ENCODE data around the gene OR2D2.
"Not testable (repeated sequence)": the region's sequence is repeated elsewhere in the genome, so short reads cannot be mapped to it uniquely, and the experiment has no call there.

The OR2D2 gene

GRCh38 chr11:6892400-6892799, at the start of gene OR2D2:
OR2D2 (minus strand) TSS chr11:6892500; CDS start chr11:6892500, 0 bp downstream.
- no peak for DNase-seq

- no peak for DNase-seq
These were observed 49.7 kb upstream of the OR2D2 start for GRCh38 chr11:6941970-6942369.

GRCh38 chr11:6932145-6932544, 39.8 kb upstream of the OR2D2 start:
- DNase-seq = no peak

GRCh38 chr11:6931146-6931713, 38.9 kb upstream of the OR2D2 start:
- no peak for DNase-seq

GRCh38 chr11:6928916-6929315, 36.6 kb upstream of the OR2D2 start:
- DNase-seq = no peak

GRCh38 chr11:6927030-6927617, 34.8 kb upstream of the OR2D2 start:
- no peak for DNase-seq

- peak; percentile 68 for DNase-seq
These were observed 34.1 kb upstream of the OR2D2 start, which contains the start of gene ZNF215 for GRCh38 chr11:6926208-6927029. ZNF215 (plus strand) TSS chr11:6926426; CDS start chr11:6932273, 5,847 bp downstream.

- DNase-seq = no peak
These were observed 33.4 kb upstream of the OR2D2 start for GRCh38 chr11:6925636-6926207.

- DNase-seq = no peak
These were observed 32.8 kb upstream of the OR2D2 start for GRCh38 chr11:6925007-6925577.

- DNase-seq = no peak
These were observed 28.4 kb upstream of the OR2D2 start, which contains the start of gene OR2D3 for GRCh38 chr11:6920702-6921101. OR2D3 (plus strand) TSS chr11:6921002; CDS start chr11:6921002, 0 bp downstream.

- no peak for DNase-seq
These were observed 27.4 kb upstream of the OR2D2 start for GRCh38 chr11:6919698-6920097.

- no peak for DNase-seq
These were observed 19.6 kb upstream of the OR2D2 start for GRCh38 chr11:6911948-6912347.

- no peak for DNase-seq
These were observed 19.1 kb upstream of the OR2D2 start for GRCh38 chr11:6911378-6911777.

- DNase-seq = not testable (repeated sequence)
These were observed 12.5 kb upstream of the OR2D2 start for GRCh38 chr11:6904804-6905203.

GRCh38 chr11:6900327-6900999, 8.2 kb upstream of the OR2D2 start:
- no peak for DNase-seq

GRCh38 chr11:6898911-6899310, 6.6 kb upstream of the OR2D2 start:
- no peak for DNase-seq

GRCh38 chr11:6895010-6895409, 2.7 kb upstream of the OR2D2 start:
- DNase-seq = no peak

GRCh38 chr11:6894097-6894496, 1.8 kb upstream of the OR2D2 start:
- no peak for DNase-seq

- DNase-seq = no peak
These were observed 2.5 kb downstream of the OR2D2 start for GRCh38 chr11:6889835-6890234.

GRCh38 chr11:6888830-6889229, 3.5 kb downstream of the OR2D2 start:
- no peak for DNase-seq

GRCh38 chr11:6887711-6888110, 4.6 kb downstream of the OR2D2 start:
- not testable (repeated sequence) for DNase-seq

GRCh38 chr11:6882751-6883150, 9.5 kb downstream of the OR2D2 start:
- no peak for DNase-seq

- DNase-seq = no peak
These were observed 15.4 kb downstream of the OR2D2 start for GRCh38 chr11:6876914-6877313.
